NCI-H187 (cell line): ENCODE data around the gene FAM13A.
"Not testable (repeated sequence)": the region's sequence is repeated elsewhere in the genome, so short reads cannot be mapped to it uniquely, and the experiment has no call there.

Experiments
- DNase-seq, 2 experiments: peaks; one replicate each; lab custom pipeline; 2025; lab: John Stamatoyannopoulos, UW

Gene FAM13A

DNA sequence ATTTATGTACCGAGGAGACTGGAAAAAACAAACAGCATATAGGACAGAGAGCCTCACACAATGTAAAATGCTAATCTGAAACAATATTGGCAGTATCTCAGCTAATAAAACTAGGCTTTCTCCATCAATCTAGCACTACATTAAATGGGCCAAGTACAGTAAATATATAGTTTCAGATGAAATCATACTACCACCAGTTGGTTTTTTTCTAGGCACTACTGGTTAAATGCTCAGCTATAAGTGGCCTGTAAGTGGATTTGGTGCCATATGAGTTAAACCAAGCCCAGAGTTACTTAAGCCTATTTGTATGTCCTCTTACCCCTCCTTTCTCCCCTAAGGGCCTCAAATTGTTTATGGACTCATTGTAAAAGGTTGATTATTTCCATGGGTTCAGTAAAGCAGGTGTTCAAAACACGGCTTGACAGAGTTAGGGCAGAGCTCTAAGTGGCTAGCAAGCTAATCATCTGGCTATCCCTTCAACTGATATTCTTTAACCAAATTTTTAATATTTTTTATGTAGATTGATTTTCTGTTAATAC lies 57.5 kb downstream of the FAM13A start:
- peak; percentile 36 to 68 for DNase-seq

GRCh38 chr4:88998891-88999290 lies 58.1 kb downstream of the FAM13A start:
- no peak for DNase-seq

- no peak for DNase-seq
These were observed 59.0 kb downstream of the FAM13A start for GRCh38 chr4:88998001-88998400.

DNA sequence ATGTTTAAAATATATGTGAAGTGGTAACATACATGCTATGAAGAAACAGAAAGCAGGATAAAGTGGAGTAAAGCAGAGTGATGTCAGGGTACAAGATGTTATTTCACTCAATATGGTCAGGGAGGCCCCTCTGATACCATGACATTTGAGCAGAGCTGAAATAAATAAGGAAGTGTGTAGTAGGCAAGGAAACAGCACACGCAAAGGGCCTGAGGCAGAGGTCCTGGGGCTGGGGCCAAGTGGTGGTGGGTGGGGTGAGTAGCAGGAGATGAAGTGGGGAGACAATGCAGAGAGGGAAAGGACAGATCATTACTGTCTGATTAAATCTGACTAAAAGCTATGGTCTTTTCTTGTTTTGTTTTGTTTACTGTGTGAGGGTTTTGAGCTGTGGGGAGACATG lies 61.1 kb downstream of the FAM13A start:
- no peak for DNase-seq

GRCh38 chr4:88995257-88995656 lies 61.7 kb downstream of the FAM13A start:
- not testable (repeated sequence) for DNase-seq

GRCh38 chr4:88993246-88993645 lies 63.7 kb downstream of the FAM13A start:
- no peak for DNase-seq

- DNase-seq = no peak
These were observed 65.2 kb downstream of the FAM13A start for GRCh38 chr4:88991746-88992145.

GRCh38 chr4:88989990-88990389 lies 67.0 kb downstream of the FAM13A start:
- DNase-seq = no peak

DNA sequence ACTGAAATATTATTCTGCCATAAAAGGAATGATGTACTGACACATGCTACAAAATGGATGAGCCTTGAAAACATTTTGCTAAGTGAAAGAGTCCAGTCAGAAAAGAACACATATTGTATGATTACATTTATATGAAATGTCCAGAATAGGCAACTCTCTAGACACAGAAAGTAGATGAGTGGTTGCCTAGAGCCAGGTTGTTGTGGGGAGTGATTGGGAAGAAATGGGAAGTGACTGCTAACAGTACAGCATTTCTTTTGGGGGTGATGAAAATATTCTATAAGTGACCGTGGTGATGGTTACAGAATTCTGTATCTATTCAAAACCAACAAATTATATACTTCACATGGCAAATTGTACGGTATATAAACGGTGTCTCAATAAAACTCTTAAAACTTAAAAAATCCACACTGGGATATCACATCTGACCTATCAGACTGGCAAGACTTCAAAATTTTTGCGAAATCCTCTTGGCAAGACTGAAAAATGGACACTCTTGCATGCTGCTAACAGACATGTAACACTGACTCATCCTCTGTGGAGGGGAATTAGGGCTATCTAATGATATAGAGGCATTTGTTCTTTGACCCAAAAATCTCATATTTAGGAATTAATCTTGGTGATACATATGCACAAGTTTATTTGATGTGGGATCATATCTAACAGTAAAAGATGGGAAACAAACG lies 71.8 kb downstream of the FAM13A start:
- DNase-seq = no peak

DNA sequence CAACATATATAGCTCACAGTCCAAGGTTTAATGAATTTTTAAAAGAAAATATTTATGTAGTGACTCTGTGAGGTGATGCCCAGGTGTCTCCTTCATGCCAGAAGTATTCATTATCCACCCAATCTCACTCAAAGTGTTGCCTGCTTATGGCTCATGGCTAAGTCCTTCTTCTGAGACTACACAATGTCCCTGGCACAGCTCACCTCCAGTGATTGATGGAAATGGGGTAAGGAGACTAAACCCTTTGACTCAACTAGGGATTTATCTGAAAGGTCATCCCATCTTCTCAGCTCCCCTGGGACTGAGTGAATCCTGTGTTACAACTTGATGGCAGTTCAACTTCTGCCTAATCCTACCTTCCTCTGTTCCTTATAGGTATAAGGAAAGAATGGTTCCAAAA lies 74.2 kb downstream of the FAM13A start:
- no peak for DNase-seq

- no peak for DNase-seq
These were observed 75.0 kb downstream of the FAM13A start for GRCh38 chr4:88981993-88982392.

GRCh38 chr4:88981556-88981955 lies 75.4 kb downstream of the FAM13A start:
- DNase-seq = no peak

- DNase-seq = no peak
These were observed 77.7 kb downstream of the FAM13A start for GRCh38 chr4:88979276-88979675.

DNA sequence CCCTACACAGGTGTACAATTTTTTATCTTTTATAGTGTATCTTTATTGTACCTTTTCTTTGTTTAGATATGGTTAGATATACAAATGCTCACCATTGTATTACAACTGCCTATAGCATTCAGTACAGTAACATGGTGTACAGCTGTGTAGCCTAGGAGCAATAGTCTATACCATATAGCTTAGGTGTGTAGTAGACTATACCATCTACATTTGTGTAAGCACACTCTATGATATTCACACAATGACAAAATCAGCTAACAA lies 80.3 kb downstream of the FAM13A start:
- DNase-seq = no peak

DNA sequence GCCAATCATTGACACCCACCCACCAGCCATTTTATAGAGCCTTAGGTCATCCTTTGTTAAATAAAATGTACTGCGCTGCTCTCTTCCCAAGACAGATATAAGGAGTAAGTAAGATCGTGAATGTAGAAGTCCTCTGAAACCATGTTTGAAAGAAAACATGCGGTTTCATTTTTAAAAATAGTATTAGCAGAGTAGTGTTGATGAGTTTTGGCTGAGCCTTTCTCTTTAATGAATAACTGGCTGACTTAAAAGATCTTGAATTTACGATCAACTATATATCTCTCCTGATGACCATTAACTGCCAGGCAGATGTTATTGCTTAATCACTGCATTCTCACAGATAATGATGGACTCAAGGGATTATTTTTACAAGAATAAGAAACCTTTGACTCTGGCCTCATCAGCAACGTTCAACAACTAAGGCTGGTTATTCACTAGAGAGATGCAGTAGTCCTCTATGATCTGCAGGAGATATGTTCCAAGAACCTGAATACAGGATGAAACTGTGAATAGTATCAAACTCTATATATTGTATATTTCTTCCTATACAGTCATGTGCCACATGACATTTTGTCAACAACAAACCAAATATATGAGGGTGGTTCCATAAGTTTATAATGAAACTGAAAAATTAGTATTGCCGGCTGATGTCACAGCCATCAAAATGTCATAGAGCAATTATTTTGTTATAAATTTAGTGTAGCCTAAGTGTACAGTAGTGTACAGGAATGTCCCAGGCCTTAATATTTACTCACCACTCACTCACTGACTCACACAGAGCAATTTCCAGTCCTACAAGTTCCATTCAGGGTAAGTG lies 80.8 kb downstream of the FAM13A start:
- DNase-seq = no peak

DNA sequence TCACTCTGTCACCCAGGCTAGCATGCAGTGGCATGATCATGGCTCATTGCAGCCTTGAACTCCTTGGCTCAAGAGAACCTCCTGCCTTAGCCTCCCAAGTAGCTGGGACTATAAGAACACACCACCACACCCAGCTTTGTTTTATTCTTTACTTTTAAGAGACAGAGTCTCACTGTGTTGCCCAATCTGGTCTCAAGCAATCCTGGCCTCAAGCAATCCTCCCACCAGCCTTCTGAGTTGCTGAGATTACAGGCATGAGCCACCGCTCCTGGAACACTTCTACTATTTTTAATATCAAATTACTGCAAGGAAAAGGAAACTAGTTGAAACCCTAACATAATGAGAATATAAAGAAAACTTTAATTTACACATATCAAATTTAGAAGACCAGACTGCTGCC lies 85.4 kb downstream of the FAM13A start:
- DNase-seq = no peak

GRCh38 chr4:88969746-88970145 lies 87.2 kb downstream of the FAM13A start:
- no peak for DNase-seq

- DNase-seq = no peak
These were observed 87.7 kb downstream of the FAM13A start for GRCh38 chr4:88969271-88969670.

DNA sequence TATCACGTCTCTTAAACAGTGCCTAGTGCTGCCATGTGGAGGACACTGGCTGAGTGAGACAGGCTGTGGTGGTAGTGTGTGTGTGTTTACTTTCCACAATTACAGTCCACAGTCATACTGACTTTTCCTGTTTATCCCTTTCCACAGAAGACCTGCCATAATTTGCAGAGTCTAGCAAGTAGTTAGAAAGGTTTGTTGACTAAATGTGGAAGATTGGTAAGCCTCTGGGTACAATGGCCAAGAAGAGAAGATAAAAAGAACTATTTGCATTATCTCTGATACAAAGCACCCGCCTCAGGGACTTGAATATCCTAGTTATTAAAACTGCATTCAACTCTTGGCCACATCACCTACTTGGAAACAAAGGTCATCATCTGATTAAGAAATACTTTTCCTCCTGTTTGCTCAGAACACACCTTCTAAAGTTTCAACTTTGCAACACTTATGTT lies 89.1 kb downstream of the FAM13A start:
- no peak for DNase-seq

GRCh38 chr4:88965053-88965452 lies 91.9 kb downstream of the FAM13A start:
- DNase-seq = no peak

DNA sequence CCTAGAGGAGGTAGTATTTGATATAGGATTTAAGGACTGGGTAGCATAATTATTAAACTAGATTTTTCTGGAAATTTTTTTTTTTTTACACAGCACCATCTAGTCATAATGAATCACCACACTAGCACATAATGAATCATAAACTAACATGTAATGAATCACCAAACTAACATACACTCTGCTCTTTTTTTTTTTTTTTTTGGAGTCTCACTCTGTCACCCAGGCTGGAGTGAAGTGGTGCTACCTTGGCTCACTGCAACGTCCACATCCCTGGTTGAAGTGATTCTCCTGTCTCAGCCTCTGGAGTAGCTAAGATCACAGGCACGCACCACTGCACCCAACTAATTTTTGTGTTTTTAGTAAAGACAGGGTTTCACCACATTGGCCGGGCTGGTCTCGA lies 92.5 kb downstream of the FAM13A start:
- DNase-seq = no peak

DNA sequence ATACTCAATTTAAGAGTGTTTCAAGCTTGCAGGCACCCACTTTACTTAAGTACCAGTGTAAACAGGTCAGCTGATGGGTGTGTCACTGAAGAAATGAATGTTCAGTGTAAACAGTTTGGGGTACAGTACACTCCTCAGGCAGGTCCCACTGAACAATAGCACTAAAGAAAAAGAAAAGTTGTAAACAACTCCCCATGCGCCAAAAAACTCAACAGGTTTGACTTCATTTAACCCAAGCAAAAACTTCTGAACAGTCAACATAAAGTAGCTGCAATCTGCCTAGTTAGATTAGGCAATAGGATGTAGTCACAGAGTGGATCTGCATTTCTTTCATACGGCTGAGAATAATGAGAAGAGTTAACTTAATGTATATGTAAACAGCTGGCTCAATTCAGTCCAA lies 93.2 kb downstream of the FAM13A start:
- no peak for DNase-seq

DNA sequence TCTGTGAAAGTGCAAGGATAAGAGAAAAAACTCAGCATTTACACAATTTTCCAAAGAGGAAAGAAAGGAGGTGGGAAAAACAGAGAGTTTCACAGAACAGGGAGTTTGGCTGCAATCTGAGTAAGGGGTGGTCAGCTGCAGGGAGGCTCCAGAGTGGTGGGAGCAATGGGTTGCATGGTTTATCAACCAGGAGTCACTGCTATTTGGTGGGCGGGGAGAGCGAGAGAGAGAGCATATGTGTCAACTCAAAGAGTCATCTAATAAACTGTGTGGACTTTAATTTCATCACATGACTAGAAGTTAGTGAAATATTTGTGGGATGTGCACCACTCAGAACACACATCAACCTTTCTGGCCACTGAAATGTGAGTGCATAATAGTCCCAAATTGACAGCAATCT lies 94.6 kb downstream of the FAM13A start:
- no peak for DNase-seq

DNA sequence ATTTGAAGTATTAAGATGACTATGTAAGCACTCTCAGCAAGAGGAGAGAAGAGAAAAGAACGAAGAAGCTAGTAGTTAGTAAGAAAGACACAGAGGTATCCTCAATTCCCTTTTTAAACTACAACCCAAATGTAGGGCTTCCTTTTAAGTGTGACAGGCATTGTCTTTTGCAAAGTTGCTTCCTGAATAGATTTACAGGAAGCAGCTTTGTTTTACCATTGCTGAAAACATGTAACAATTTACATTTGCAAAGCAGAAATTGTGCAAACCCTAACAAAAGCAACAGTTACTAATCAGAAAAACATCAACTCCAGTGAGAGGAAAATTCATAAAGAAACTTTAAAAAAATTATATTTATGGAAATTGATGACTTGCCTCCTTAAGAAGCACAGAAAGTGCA lies 96.4 kb downstream of the FAM13A start:
- no peak for DNase-seq
